GM19372 (cell line): ENCODE data around the gene HK3.
"Not testable (repeated sequence)": the region's sequence is repeated elsewhere in the genome, so short reads cannot be mapped to it uniquely, and the experiment has no call there.

Source experiments
- ATAC-seq: cut with Tn5 transposase; IDR thresholded peaks from one replicate; pipeline ENCODE4 v1.9.1; 2021; ENCODE audit warnings: mild to moderate bottlenecking, low read depth, moderate library complexity; ENCODE audit not compliant: unreplicated experiment

HK3 gene

DNA sequence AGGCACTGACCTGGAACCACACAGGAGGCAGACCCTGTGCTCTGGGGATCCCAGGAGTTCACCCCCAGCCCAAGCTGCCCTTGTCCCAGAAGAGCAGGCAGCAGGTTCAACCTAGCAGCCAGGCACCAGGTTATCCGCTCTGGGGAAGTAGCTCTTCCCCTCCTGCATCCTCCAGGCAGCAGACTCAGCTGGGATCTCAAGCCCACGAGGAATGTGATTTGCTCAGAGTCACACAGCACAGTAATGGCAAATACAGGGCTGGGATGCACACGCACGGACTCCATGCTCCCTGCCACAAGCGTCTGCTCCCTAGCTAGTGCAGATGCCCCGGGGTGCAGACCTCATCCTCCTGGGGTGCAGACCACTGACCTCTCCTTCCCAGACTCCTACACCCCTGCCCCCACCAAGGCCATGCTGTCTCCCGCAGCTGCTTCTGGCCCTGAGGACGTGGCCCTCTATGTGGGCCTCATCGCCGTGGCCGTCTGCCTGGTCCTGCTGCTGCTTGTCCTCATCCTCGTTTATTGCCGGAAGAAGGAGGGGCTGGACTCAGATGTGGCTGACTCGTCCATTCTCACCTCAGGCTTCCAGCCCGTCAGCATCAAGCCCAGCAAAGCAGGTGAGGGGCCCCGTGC lies 25.5 kb downstream of the HK3 start:
- ATAC-seq = no peak

DNA sequence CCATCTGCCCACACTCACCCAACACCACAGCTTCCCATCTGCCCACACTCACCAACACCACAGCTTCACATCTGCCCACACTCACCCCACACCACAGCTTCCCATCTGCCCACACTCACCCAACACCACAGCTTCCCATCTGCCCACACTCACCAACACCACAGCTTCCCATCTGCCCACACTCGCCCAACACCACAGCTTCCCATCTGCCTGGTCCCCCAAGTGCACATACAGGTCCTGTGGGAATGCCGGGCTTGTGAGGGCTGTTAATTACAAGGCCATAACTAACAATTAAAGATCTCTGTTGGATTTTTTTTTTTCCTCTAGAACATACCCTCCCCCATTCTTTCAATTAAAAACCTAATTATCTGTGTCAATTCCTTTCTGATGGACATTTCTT lies 26.1 kb downstream of the HK3 start:
- ATAC-seq = not testable (repeated sequence)

DNA sequence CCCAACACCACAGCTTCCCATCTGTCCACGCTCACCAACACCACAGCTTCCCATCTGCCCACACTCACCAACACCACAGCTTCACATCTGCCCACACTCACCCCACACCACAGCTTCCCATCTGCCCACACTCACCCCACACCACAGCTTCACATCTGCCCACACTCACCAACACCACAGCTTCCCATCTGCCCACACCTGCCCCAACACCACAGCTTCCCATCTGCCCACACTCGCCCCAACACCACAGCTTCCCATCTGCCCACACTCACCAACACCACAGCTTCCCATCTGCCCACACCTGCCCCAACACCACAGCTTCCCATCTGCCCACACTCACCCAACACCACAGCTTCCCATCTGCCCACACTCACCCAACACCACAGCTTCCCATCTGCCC lies 26.6 kb downstream of the HK3 start:
- not testable (repeated sequence) for ATAC-seq

DNA sequence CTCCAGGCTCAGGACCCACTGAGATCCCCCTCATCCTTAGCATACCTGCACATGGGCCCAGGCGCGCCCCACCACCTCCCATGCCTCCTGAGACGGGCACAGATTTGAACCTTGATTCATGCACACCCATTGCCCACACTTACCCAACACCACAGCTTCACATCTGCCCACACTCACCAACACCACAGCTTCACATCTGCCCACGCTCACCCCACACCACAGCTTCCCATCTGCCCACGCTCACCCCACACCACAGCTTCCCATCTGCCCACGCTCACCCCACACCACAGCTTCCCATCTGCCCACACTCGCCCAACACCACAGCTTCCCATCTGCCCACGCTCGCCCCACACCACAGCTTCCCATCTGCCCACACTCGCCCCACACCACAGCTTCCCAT lies 28.5 kb downstream of the HK3 start:
- not testable (repeated sequence) for ATAC-seq

DNA sequence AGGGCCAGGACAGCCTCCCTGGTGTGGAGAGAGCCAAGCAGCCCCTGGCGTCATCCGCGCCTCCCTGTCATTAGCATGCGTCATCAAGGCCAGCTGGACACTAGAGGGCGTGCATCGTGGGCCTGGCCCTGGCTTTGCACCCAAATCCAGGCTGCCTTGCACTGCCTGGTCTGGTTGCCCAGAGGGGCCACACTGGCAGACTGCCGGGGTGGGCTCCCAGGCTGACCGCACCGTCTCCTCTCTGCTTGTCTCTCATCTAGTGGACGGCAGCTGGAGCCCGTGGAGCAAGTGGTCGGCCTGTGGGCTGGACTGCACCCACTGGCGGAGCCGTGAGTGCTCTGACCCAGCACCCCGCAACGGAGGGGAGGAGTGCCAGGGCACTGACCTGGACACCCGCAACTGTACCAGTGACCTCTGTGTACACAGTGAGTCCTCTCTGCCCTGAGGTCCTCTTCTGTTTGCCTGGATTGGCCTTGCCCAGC lies 29.0 kb downstream of the HK3 start:
- ATAC-seq = no peak

DNA sequence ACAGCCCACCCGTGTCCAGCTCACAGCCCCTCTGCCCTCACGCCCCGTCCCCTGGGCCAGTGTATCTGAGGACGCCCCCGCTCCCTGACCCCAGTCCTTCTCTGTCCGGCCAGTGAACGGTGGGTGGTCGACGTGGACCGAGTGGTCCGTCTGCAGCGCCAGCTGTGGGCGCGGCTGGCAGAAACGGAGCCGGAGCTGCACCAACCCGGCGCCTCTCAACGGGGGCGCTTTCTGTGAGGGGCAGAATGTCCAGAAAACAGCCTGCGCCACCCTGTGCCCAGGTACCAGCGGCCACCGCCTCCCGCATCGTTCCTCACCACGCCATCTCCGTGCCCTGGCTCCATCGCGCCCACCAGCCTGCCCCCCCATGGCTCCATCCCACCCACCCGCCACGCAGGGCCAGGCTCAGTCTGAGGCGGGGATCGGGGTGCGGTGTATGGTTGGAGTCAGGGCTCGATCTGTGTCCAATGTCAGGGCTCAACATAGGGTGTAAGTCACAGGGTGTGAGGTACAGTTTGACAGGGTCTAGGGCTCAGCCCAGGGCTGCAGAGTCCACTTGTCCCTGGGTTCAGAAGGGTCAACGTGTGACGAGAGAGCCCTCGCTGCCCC lies 29.5 kb downstream of the HK3 start:
- ATAC-seq = no peak

DNA sequence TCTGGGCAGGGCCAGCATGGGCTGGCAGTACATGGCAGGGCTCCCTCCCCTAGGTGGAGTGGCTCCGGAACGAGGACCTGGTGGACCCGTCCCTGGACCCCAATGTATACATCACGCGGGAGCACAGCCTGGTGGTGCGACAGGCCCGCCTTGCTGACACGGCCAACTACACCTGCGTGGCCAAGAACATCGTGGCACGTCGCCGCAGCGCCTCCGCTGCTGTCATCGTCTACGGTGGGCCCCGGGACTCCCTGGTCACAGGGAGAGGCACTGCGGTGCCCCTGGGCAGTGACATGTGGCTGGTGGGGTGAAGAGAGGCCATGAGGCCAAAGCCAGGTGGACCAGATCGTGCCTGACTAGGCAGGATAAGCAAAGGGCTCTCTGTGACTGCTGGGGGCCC lies 30.4 kb downstream of the HK3 start:
- ATAC-seq = no peak

DNA sequence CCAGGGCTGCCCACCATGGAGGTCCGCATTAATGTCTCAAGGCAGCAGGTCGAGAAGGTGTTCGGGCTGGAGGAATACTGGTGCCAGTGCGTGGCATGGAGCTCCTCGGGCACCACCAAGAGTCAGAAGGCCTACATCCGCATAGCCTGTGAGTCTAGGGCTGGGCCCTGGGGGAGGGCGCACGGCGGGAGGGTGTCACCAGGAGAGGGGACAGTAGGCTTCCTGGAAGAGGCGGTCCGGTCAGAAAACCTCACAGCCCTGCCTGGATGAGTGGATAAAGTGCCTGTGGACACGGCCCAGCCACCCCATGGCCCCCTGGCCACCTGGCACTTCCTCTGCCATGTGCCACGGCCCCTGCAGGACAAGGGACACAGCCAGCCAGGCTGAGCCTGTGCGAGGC lies 31.0 kb downstream of the HK3 start:
- no peak for ATAC-seq

DNA sequence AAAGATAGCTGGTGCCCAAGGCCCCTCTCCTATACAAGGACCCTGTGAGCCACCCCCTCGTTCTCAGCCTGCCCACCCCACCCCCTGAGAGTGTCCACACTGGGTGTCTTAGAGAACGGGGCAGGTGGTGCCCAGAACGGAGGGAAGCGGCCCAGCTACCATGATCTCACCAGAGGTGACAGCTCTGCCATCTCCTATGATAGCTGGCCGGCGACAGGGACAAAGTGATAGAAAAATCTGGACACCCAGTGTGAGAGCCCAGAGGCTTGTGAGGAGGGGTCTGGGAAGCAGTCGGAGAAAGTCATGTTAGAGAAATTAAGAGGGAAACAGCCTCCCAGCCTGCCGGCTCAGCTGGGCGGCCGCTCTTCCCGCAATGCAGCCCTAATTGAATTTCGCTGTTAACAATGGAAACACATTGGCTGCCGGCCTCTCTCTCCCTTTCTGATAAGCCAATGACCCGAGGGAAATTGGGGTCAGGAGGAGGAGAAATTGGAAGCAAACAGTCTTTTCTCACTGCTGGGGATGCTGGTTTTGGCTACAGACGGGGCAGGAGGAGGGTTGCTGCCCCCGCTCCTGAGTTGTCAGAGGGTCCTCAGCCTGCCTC lies 32.3 kb downstream of the HK3 start:
- no peak for ATAC-seq

DNA sequence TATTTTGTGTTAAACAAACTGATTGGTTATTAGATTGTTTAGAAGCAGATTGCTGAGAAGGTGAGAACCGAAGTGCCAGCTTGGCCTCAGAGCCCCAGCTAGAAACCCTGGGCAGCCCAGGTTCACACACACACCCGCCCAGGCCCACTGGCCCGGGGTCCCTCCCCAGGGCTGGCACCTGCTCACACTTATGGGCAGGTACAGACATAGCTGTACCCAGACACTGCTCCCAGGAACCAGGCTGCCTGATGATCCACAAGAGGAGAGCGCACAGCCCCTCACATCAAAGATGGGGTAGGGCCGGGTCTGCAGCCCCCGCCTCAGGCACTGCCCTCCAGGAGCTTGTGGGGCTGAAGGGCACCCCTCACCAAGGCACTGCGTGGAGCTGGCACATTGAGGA lies 33.2 kb downstream of the HK3 start:
- ATAC-seq = no peak

DNA sequence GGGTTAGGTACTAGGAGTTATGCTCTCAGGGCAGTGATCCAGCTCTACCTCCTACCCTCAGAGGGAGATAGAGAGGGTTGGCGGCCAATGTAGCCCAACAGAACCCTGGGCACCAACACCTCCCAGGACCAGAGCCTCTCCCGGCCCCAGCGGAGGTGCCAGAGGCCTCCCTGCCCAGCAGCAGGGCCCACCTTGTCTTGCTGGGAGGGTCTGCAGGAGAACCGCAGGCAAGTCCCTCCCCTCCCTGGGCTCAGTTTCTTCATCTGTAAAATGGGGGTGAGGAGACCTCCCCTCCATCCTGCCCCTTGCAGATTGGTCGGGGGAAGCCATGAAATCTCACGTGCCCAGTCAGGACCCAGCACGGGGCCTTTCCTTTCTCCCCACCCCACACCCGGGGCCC lies 34.4 kb downstream of the HK3 start:
- no peak for ATAC-seq

DNA sequence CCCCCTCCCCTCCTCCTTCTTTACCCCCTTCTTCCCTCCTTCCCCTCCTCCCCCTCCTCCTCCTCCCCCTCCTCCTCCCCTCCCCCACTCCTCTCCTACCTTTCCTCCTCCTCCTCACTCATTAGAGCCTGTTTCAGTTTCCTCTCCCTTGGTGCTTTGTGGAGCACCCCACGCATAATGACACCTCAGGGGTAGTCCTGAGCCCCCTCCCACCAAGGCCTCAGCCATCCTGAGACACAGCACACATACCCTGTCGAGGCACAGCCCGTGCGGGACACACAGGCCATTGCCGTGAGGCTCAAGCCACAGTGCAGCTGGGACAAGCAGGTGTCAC lies 35.4 kb downstream of the HK3 start:
- no peak for ATAC-seq

DNA sequence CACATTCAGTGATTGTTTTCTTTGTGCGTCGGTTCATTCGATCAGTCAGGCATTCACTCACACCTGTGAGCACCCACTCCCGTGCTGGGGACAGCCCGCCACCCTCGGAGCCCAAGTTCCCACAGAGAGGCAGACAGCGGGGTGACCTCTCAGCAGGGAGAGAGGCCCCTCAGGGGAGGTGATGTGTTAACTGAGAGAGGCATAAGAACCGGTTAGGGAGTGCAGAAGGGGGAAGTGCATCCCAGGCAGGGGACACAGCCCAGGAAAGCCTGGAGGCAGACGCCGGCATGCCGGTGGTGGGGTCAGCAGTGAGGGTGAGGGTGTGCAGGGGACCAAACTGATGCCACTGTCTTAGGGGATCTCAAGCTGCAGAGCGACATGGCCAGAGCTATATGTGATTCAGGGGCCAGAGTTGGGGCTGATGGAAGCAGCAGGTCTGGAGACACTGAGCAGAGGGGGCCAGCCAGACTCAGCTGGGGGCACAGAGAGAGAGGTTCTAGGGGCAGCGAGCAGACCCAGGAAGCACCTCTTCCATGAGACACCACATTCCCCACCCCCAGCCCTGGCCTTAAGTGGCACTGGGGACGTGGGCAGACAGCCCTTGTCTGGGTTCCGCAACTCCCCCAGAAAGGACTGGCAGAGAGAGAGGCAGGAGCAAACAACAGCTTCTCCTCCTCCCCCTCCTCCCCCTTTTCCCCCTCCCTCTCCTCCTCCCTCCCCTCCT lies 35.9 kb downstream of the HK3 start:
- no peak for ATAC-seq

DNA sequence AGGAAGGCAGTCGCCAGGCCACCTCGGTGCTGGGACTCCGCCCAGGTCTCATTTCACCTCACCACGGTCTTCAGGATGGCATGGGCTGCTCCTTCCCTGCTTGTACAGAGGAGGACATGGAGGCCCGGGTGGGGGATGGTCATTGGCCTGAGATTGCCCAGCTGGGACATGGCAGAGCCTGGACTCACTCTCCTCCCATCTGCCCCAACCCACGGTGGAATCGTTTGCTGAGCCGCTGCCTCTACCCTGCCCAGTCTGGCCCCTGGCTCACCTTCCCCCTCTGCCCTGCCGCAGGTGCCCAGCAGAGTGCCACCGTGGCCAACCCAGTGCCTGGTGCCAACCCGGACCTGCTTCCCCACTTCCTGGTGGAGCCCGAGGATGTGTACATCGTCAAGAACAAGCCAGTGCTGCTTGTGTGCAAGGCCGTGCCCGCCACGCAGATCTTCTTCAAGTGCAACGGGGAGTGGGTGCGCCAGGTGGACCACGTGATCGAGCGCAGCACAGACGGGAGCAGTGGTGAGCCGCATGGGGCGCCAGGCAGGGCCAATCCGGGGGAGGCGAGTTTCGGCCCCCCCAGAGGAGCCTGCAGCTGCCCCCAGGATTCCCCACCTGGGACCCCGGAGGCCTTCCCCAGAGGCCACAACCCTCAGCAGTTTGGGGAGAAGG lies 36.7 kb downstream of the HK3 start:
- no peak for ATAC-seq

DNA sequence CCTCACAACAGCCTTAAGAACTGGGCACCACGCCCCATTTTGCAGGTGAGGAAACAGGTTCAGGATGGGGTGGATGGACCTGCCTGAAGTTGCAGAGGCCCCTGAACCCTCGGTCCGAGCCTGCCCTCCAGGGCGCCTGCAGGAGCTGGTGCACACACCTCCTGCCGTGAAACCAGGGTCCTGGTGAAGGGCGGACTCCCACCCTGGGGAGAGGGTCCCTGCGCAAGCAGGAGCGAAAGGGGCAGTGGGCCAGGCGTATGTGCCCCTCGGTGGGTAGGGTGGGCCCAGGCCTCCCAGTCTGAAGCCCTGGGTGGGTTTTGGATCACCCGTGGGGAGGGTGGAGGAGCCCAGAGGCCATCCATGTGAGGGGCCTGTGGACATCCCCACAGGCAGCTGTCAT lies 37.9 kb downstream of the HK3 start:
- no peak for ATAC-seq

DNA sequence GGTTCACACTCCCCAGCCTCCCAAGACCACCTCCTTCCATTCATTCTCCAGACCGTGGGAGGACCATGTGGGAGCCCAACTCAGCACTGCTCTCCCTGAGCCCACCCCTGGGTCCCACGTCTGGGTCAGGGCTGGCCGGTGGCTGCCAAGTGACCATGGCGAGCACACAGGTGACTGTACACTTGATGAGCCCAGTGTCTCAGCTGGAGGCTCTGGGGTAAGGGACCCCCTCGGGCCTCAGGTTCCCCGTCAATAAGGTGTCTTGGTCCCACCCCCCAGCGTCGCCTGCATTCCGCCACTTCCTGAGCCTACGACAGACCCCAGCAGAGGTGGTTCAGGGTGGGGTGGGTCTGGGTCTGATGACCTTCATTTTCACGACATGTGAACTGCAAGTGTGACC lies 38.8 kb downstream of the HK3 start:
- no peak for ATAC-seq

DNA sequence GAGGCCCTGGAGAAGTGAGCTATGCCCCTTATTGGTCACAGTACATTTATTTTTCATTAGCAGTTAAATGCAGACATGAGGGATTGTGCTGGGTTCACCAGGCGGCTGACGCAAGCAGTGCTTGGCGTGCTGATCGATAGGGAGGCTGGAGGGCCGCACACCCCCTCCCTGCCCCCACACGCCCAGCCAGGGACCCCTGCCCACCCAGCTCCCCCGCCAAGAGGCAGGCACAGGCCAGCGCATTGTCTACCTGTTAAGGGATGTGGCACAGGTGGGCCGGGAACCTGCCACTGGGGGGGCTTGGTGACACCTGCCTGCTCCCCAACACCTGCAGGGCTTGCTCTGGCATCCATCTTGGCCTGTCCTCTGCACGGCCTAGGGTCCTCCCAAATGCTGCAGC lies 39.2 kb downstream of the HK3 start:
- no peak for ATAC-seq

DNA sequence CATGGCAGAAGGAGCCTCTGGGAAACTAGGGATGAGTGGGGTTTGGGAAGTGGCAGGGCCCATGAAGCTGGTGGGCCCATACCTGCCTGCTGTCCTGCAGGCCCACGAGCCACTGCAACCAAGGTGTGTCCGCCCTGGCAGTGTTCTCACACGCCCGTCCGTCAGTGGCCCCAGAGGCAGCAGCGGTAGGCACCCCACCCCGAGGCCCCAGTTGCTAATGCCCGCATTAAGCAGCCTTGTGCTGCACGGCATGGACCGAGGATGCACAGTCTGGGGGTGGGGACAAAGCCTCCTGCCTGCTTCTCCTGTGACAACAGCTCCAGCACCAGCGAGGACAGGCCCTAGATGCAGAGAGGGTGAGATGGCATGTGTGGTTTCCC lies 41.3 kb downstream of the HK3 start:
- ATAC-seq = no peak

DNA sequence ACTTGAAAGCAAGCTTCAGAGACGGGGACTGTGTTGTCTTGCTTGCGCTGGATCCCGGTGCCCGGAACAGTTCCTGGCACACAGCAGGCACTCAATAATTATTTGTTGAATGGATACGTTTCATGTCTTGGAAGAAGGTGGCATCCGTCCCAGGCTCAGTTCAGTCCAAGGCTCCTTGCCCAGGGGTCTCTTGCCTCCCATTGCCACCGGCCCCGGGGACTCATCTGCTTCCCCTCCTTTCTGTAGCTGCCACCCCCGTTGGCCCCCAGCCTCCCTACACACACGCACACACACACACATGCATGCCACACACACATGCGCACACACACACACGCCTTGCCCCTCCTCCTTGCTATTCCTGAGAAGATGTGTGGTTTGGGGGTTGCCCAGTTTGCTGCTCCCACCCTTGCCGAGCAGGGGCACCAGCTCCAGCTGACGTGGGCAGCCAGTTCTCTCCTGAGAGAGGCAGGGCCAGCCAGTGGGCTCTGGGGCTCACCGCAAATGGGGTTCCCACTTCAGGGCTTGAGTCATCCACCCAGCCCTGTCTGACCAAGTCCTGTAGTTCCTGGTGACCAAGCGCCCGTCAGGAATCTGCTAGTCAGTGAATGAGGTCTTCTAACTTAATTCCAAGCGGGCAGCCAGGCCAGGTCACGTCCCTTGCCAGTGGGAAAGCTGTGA lies 41.8 kb downstream of the HK3 start:
- ATAC-seq = no peak

DNA sequence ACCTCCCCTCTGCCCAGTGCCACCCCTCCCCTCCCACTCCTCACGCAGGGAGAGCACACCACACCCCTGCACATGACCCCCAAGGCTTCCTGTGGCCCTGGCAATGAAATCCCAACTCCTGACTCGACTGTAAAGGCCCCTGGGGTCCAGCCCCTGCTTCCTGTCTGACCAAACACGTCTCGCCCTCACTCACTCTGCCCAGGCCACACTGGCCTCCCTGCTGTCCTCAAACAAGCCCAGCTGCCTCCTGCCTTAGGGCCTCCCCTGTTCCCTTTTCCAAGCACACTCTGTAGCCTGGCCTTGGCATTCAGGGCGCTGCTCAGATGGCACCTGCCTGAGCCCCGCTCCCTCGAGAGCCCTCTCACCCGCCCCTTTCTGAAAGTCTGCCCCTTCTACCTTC lies 42.4 kb downstream of the HK3 start:
- ATAC-seq = no peak

DNA sequence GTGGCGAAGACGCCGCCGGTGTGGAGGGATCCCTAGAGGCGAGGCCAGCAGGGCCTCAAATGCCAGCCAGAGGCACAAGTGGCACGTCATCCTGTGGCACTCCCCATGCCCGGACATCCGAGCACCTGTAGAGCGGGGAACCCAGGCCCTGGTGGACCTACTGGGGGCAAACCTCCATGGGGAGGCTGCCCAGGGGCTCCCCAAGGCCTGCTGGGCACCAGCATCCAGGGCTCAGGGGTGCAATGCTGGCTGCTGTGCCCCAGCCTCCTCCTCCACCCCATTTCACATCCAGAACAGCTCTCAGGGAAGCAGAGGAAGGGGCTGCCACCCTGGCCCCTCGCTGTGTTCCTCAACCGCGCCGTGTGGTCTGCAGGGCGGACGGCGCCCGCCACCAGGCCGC lies 43.5 kb downstream of the HK3 start:
- ATAC-seq = no peak
